OCI-LY7 (cell line): Measurements from ENCODE around the gene MRPS9.

Source experiments
- CTCF ChIP-seq: fragments of 200-600 bp; sonication (generic); conservative IDR thresholded peaks from 2 replicates; pipeline ENCODE4 v1.5.1; 2014; ENCODE audit warnings: mild to moderate bottlenecking, antibody characterized with exemption, low read length, moderate library complexity, mixed read lengths
- EZH2phosphoT487 ChIP-seq: fragments of 200-600 bp; sonication (generic); IDR thresholded peaks from 2 replicates; pipeline ENCODE4 v1.6.1; 2018; ENCODE audit warnings: low read depth, borderline replicate concordance, mild to moderate bottlenecking, mixed run types, antibody characterized with exemption, low read length, moderate library complexity, mixed read lengths

- no peak for TF ChIP-seq CTCF
- no peak for TF ChIP-seq EZH2phosphoT487
Observed at GRCh38 chr2:105130546-105130945, 92.7 kb downstream of the MRPS9 start.
